Measurements from ENCODE around the gene MIS18BP1.

DNA sequence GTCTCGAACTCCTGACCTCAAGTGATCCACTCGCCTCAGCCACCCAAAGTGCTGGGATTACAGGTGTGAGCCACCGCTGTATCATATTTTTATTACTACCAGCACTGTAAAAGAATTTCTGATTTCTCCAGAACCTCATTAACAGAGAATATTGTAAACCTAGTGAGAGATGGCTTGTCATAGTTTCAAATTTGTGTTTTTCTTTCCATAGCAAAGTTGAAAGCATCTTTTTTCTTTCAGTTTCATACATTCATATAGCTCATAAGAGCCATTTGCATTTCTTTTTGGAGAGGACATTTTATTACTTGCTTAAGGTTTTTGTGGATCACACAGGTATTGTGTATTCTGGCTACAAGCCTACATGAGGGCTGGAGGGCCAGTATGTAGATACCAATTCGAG lies 58.0 kb downstream of the MIS18BP1 start:
- no peak for TF ChIP-seq POLR2A (IDR thresholded peaks at IDR 0.05; ENCODE audit: low read depth, low read length)
- TF ChIP-seq SPI1 (IDR thresholded peaks at IDR 0.05; ENCODE audit: low read depth, low read length): no peak
- TF ChIP-seq POU2F2 (IDR thresholded peaks at IDR 0.05; ENCODE audit: low read depth, low read length): no peak
- no peak for TF ChIP-seq POLR2AphosphoS5 (IDR thresholded peaks at IDR 0.05; ENCODE audit: low read depth, low read length)
- no peak for TF ChIP-seq TAF1 (IDR thresholded peaks at IDR 0.05; ENCODE audit: low read depth, low read length)

All from GM12891 (cell line).